GM12874 (cell line): Measurements from ENCODE around the gene GRID2.

ENCODE experiments used
- TF ChIP-seq, protein P1 (sequence below): IDR thresholded peaks from 2 replicates; pipeline ENCODE4 v1.5.1; 2011; ENCODE audit warnings: low read depth, mild to moderate bottlenecking, control low read depth, low read length, moderate library complexity; ENCODE audit not compliant: insufficient read depth

The GRID2 gene

GRCh38 chr4:93786149-93786548 is 1482.4 kb downstream of the GRID2 start:
- TF ChIP-seq, protein P1, sequence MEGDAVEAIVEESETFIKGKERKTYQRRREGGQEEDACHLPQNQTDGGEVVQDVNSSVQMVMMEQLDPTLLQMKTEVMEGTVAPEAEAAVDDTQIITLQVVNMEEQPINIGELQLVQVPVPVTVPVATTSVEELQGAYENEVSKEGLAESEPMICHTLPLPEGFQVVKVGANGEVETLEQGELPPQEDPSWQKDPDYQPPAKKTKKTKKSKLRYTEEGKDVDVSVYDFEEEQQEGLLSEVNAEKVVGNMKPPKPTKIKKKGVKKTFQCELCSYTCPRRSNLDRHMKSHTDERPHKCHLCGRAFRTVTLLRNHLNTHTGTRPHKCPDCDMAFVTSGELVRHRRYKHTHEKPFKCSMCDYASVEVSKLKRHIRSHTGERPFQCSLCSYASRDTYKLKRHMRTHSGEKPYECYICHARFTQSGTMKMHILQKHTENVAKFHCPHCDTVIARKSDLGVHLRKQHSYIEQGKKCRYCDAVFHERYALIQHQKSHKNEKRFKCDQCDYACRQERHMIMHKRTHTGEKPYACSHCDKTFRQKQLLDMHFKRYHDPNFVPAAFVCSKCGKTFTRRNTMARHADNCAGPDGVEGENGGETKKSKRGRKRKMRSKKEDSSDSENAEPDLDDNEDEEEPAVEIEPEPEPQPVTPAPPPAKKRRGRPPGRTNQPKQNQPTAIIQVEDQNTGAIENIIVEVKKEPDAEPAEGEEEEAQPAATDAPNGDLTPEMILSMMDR, result no peak

GRCh38 chr4:93788712-93789111 is 1484.9 kb downstream of the GRID2 start:
- TF ChIP-seq, protein P1, result 0 out of 2 replicates have a peak, but pooled peaks have one; percentile 35

- TF ChIP-seq, protein P1, result peak; percentile 71
These were observed 1487.9 kb downstream of the GRID2 start for GRCh38 chr4:93791570-93792195.

DNA sequence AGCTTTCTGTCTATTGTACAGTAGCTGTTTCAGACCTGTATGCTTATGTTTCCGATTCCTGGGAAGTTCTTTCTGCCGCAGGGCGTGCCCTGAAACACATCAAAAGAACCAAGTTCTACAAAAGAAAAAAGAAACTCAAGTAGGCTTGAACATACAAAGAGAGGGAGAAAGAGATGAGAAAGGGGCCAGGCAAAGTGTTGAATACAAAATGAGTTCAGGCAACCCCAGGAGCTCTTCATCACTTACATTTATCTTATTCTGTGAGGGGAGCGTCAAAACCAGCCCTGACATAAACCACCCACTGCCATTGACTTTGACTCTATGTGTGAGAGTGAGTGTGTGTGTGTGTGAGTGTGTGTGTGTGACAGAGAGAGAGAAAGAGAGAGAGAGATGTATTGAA is 1498.3 kb downstream of the GRID2 start:
- TF ChIP-seq, protein P1, result no peak

DNA sequence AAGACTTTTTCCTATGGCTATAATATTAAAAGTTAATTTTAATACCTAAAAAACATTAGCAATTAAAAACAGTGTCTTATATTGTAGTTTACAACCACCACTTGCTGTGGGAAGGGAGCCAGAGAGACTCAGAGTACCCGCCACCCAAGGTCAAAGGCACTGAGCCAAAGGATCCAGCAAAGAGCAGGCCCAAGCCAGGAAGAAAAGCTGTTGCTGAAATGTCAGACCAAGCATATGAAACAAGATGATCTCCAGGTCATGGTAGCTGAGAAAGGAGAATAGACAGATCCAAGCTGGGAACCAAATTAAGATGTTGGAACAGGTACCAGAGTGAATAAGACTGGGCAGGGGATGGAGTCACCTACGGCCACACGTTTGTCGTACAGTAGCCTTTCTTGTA is 1506.0 kb downstream of the GRID2 start:
- TF ChIP-seq, protein P1, result no peak

DNA sequence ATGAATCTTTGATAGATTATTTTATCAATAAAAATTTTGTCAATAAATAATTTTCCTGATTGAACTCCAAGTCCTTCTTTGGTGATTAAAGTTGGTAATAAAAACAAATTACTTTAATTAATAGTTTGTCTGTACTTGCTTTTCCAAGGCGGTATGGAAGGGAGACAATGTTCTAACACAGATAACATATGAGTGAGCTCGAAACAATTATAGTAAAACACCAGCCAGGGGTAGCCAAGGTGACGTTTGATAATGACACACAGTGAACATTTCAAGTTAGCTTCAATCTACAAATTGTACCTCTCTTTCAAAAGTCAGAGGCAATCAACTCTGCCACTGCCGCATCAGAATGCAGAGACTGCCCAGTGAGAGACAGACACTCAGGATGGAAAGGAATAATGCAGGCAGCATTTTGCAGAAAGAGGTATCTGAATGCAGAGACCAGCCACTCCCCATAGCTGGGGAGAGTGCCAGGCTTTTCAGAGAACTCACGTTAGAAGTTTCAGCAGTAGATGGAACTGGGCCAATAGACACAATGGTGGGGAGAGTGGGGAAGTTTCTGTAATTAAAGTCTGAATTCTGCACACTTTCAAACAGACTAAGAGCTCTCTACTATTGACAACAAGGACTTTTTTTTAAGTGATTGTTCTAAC is 1506.7 kb downstream of the GRID2 start:
- TF ChIP-seq, protein P1, result no peak

GRCh38 chr4:93813092-93813491 is 1509.3 kb downstream of the GRID2 start:
- TF ChIP-seq, protein P1, result no peak
